Measurements from ENCODE around the gene ADAP1. TPM values are rescaled to one million over a fixed set of nuclear protein-coding genes. Genes with fewer than 3 reads are reported as not detected.

ADAP1 gene
- total and polyA plus RNA-seq, 2 of the 8 experiments (the other 6 are each of a cell fraction or from before 2014, with no cell fraction given), result 5.8 to 6.1 TPM

DNA sequence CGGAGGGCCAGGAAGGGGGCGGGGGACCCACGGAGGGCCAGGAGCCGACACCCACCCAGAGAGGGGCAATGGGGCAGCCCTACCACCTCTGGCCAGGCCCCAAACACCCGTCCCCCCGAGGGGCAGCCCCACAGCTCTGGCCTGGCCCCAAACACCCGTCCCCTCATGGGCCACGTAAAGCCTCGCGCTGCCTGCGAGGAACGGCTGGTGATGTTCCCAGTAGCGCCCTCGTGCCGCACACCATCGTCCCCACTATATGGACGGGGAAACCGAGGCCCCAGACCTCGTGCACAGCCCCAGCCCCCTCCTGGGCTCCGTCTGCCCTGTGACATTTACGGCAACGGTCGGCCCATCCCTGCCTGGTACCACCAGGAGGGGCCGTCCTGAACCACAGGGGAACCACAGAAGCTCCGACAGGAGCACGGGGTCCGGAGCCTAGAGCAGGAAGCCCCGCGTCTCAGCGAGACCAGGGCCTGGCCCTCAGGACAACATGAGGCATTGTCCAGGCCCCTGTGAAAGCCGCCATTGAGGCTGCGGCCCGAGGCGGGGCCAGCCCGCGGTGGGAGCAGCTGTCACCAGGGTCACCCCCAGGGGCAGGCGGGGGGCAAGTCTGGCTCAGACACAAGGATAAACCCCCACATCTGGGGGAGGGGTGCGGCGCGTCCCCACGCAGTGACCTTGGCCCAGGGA is 42.5 kb downstream of the ADAP1 start:
- Histone ChIP-seq H2AFZ (ENCODE audit: low read length) (no peak overlapping the region), H3K4me2 (ENCODE audit: insufficient read depth in 1 of 2, low read depth in 2 of 2, low read length in 2 of 2) (no peak overlapping the region), H4K91ac (replicated peaks; ENCODE audit: insufficient read length, low read length) (peak overlapping the region; percentile 27), H3K23me2 (ENCODE audit: low read depth, low read length) (no peaks in the 10 kb centered on the region; the same call in 1 of the 2 replicates), H3K79me1 (ENCODE audit: low read depth, low read length) (no peaks in the 10 kb centered on the region), H3K18ac (ENCODE audit: extremely low read depth, low read length) (no peak overlapping the region), H3K56ac (replicated peaks; ENCODE audit: insufficient read length, low read depth, low read length) (no peak overlapping the region), H2BK5ac (ENCODE audit: low read depth, low read length) (no peak overlapping the region), H3K27ac (ENCODE audit: low read depth, low read length) (no peak overlapping the region), H3K27me3 (replicated peaks in 1 of 4; ENCODE audit: control insufficient read depth in 3 of 4, extremely low read depth in 1 of 4, insufficient read depth in 3 of 4, low read length in 3 of 4) (peaks cover 0 to 8% (median 7%) of the 10 kb centered on the region in 4 experiments; a peak in 4 of 7 replicates), H3K9ac (replicated peaks in 1 of 4; ENCODE audit: extremely low read depth in 1 of 4, low read depth in 3 of 4, low read length in 3 of 4) (no peak overlapping the region), H3K79me2 (ENCODE audit: control insufficient read depth in 1 of 2, insufficient read depth in 2 of 2, low read length in 2 of 2) (no peaks in the 10 kb centered on the region), H4K20me1 (replicated peaks in 1 of 2; ENCODE audit: control insufficient read depth in 1 of 2, insufficient read depth in 2 of 2, low read length in 2 of 2) (peaks cover 0 to 3% of the 10 kb centered on the region in 2 experiments), H2BK12ac (ENCODE audit: low read depth, low read length) (no peak overlapping the region), H2BK15ac (ENCODE audit: low read length) (no peak overlapping the region), H3K23ac (ENCODE audit: insufficient read length) (no peak overlapping the region), H3K36me3 (ENCODE audit: control insufficient read depth in 2 of 4, insufficient read depth in 4 of 4, low read length in 3 of 4) (no peaks in the 10 kb centered on the region), H2BK120ac (replicated peaks; ENCODE audit: low read depth, low read length) (no peak overlapping the region), H3K4me1 (replicated peaks in 1 of 4; ENCODE audit: control insufficient read depth in 3 of 4, insufficient read depth in 4 of 4, low read length in 3 of 4) (peaks cover 0 to 12% (median 2%) of the 10 kb centered on the region in 4 experiments; a peak in 3 of 7 replicates), H4K5ac (ENCODE audit: insufficient read length, low read depth, low read length) (no peak overlapping the region), H3K4ac (replicated peaks; ENCODE audit: insufficient read length, low read depth, low read length) (no peak overlapping the region), H2AK5ac (ENCODE audit: low read depth, low read length) (0 out of 2 replicates have a peak overlapping the region, but pooled peaks have one; percentile 24), H3K14ac (ENCODE audit: insufficient read length) (no peak overlapping the region), H4K8ac (ENCODE audit: extremely low read depth, insufficient read depth, low read length) (peak overlapping the region; percentile 79; the same call in 1 of the 2 replicates), H3K9me3 (ENCODE audit: insufficient read depth in 2 of 2, low read depth in 1 of 2, low read length in 1 of 2) (no peaks in the 10 kb centered on the region), H3K4me3 (ENCODE audit: extremely low read depth in 1 of 4, insufficient read depth in 2 of 4, low read depth in 3 of 4, low read length in 4 of 4) (no peak overlapping the region), H2BK20ac (ENCODE audit: low read length) (no peak overlapping the region)
- ChIA-PET CTCF (ENCODE audit: partially characterized antibody) (interaction anchor here (1.1 to 6.3 kb wide), 4 partner anchors 17 to 58 kb away, joined by 3 to 36 read pairs (median 5); no protein-coding TSS in a partner anchor), POLR2A (ENCODE audit: partially characterized antibody) (no interaction called here)
- TF ChIP-seq CTCF (IDR thresholded peaks at IDR 0.05; ENCODE audit: control extremely low read depth in 1 of 3, insufficient read depth in 1 of 3, low read depth in 1 of 3, low read length in 3 of 3), result 0 out of 4 replicates have a peak, but pooled peaks of 1 of the 3 experiments have one; percentile 14
- no peak for TF ChIP-seq SP1 (IDR thresholded peaks at IDR 0.05; ENCODE audit: low read depth, low read length)
- WGBS, 2 experiments (ENCODE audit: extremely low coverage in 1 of 2, insufficient coverage in 1 of 2, insufficient read length in 1 of 2, insufficient replicate concordance in 2 of 2, low coverage in 1 of 2, low lambda C conversion rate in 2 of 2, missing lambda C conversion rate in 1 of 2), result 97% methylated on average over 23 of the region's 41 CpGs; no CpG with 5 or more reads in 1 of the 2 experiments
- FAIRE-seq, result no peak
- no peak for DNase-seq (ENCODE audit: low read depth in 1 of 2, low spot score in 2 of 2)
